ENCODE data around the gene CCNY.

GRCh38 chr10:35289198-35289597 is 47.1 kb upstream of the CCNY start:
- TF ChIP-seq, protein P1, sequence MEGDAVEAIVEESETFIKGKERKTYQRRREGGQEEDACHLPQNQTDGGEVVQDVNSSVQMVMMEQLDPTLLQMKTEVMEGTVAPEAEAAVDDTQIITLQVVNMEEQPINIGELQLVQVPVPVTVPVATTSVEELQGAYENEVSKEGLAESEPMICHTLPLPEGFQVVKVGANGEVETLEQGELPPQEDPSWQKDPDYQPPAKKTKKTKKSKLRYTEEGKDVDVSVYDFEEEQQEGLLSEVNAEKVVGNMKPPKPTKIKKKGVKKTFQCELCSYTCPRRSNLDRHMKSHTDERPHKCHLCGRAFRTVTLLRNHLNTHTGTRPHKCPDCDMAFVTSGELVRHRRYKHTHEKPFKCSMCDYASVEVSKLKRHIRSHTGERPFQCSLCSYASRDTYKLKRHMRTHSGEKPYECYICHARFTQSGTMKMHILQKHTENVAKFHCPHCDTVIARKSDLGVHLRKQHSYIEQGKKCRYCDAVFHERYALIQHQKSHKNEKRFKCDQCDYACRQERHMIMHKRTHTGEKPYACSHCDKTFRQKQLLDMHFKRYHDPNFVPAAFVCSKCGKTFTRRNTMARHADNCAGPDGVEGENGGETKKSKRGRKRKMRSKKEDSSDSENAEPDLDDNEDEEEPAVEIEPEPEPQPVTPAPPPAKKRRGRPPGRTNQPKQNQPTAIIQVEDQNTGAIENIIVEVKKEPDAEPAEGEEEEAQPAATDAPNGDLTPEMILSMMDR (conservative IDR thresholded peaks at IDR 0.05 in 1 of 2, IDR thresholded peaks at IDR 0.05 in 1 of 2; ENCODE audit: extremely low read depth in 1 of 2, insufficient read depth in 1 of 2, low read depth in 1 of 2, low read length in 2 of 2) = no peak
- no peak for TF ChIP-seq EZH2 (IDR thresholded peaks at IDR 0.05; ENCODE audit: borderline replicate concordance, low read length)

Measured in mammary epithelial cell (primary cell).